ENCODE data around the gene VGLL4.

The VGLL4 gene

DNA sequence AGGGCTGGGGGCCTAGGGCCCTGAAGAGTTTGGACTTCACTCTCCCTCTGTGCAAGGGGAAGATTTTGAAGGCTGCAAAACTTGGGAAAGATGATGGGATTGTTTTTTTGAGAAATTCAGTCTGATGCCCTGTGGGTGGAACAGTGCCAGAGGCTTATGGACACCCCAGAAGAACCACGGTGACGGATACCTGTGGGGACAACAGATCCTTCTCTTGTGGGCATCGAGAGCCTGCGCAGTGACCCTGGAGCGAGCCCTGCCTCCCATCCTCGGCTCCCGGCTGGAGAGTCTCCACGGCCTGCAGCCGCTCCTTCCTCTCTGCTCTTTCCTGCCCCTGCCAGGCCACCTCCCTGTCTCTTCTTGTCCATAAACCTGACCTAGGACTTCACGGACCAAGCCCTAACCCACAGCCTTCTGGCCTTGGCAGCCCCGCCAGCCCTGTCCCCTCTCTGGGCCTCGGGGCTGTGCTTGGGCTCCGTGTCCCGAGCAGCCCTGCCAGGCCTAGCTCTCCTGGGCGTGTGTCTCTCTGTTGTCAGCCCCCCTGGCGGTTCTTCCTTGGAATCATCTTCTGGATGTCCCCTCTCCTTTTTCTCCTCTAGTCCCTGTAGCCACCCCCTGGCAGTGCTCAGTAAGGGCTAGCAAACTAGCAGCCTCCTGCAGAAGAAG is 98.4 kb downstream of the VGLL4 start:
- no peak for DNase-seq
- in situ Hi-C loops (cut with MboI; ENCODE audit: low pct_unique_long_range_greater_than_20kb, low sequenced_read_pairs) = no loop called here

DNA sequence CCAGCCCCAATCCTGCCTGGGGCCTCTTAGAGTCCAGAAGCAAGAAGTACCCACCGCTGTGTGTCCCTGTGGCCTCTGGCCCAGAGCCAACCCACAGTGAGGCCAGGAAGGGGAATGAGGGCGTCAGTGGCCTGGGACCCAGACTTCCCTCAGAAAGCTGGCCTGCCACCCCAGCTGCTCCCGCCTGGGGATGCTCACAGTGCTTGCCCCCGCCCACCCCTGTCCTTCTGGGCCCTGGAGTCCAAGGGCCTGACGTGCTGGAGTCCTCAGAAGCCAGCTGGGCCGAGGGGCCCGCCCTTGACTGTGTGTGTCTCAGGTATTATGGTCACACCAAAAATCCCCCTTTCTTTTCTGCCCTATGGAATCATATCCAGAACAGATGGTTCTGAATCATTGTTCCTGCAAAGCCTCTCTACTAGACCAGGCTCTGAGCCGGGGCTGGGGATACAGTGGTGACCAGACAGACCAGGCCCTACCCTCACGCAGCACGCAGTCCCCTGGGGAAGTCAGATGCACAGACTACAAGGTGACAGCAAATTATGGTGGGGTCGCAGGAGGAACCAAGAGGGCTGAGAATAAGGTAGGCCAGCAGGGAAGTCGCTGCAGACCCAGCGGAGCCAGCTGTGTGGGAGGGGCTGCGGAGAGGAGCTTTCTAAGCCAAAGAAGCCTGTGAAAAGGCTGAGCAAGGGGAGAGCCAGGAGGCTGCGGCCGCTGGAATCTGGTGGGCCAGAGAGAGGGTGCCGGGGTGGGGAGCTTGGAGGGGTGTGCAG is 99.1 kb downstream of the VGLL4 start:
- in situ Hi-C loops (cut with MboI; ENCODE audit: low pct_unique_long_range_greater_than_20kb, low sequenced_read_pairs) = no loop called here
- DNase-seq = no peak

DNA sequence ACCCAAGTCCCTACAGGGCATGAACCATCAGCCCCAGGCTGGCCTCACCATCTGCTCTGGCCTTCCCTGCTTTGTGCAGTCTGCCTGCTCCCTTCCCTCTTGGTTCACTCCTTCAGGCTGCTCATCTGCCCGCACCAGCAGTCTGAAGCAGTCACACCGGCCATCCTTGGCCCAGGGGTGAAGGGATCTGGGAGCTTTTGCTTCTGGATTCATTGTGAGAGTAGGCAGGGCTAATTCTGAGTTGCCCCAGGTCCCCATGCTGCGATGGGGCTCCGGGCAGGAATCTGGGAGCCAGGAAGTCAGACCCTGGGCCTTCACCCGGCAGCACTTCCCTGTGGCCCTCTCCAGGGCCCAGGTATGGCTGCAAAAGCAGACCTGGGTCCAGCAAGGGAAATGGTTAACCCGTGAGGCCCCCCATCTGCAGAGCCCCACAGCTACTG is 99.7 kb downstream of the VGLL4 start:
- in situ Hi-C loops (cut with MboI; ENCODE audit: low pct_unique_long_range_greater_than_20kb, low sequenced_read_pairs) = no loop called here
- no peak for DNase-seq

DNA sequence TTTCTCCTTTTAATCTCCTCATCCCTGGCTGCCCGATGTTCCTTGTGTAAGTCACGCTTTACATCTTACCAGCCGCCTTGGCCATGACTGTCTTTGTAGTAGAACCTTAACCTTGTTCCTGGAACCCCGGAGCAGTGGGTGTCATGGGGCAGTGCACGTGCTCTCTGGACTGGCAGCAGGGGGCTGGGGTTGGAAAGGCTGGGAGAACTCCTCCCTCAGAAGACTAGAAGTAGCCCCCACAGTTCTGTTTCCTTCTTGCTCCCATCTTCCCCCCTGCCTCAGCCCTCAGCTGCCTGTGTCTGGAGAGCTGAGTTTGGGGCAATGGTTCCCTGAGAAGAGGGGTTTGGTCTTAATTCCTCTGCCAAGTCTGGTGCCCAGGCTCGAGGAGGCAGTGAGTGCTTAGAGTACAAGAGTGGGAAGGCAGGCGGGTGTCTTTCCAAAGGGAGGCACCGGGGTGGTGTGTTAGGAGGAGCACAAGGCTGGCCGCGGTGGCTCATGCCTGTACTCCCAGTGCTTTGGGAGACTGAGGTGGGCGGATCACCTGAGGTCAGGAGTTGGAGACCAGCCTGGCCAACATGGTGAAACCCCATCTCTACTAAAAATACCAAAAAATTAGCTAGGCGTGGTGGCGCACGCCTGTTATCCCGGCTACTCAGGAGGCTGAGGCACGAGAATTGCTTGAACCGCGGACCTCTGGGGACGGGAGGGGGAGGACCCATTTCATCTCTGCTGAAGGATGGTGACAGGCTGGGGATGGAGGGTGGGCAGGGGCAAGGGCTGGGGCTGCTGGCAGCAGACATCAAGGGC is 100.4 kb downstream of the VGLL4 start:
- no peak for DNase-seq
- in situ Hi-C loops (cut with MboI; ENCODE audit: low pct_unique_long_range_greater_than_20kb, low sequenced_read_pairs) = no loop called here

DNA sequence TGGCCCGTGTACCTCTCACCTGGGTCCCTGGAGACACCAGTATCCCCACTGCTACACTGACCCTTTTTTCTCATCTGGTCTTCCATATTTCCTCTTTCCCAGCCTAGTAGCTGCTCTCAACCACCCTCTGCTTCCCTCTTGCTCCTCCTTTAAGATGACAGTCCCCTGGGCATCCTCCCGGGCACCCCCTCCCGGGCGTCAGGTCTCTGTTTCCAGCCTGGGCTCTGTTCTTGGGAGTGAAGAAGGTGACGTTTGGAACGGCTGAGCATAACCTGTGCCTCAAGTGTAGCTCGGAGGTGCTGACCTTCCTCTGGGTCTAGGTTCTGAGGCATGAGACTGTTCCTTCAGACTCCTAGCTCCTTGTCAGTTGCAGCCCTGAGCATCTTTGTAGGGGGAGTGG is 101.2 kb downstream of the VGLL4 start:
- DNase-seq = no peak
- in situ Hi-C loops (cut with MboI; ENCODE audit: low pct_unique_long_range_greater_than_20kb, low sequenced_read_pairs) = no loop called here

DNA sequence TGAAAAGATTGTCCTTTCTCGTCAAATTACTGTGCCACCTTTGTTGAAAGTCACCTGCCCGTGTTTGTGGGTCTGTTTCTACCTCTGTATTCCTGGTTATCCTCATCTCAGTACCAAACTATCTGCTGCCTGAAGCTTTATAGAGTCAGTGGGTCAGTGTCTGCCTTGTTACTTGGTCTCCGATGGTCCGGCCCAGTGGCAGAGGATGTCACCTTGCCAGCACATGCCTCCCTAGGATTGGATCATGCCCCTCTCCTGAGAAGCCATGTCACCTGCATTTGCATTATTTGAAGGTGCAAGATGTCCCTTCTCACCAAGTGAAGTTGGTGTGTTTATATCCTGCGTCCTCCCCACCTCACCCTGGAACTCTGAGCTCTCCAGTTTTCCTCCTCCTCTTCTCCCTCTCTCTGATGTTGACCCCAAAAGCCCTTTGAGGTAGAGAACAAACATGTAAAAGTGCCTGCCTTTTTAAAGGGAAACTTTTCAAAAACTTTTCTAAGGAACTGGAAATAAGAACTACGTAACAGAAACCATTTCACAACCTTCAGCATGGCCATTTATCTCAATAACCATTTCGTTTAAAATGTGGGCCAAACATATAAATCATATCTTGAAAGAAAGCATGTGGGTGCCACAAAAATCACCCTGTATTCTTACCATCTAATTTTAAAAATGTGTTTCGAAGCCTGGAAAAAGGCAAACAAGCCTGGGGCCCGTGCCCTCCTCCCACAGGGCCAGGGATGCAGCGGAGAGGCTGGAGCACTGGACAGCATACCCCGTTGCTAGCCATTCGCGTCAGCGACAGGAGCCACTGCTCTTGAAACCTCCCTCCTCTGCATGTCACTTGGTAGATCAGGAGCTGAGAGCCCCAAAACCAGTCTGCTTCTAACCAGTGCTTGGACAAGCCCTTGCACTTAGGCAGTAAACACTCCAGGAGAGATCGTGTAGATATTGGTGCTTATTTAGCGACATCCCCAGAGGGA is 102.1 kb downstream of the VGLL4 start:
- no peak for DNase-seq
- in situ Hi-C loops (cut with MboI; ENCODE audit: low pct_unique_long_range_greater_than_20kb, low sequenced_read_pairs) = no loop called here

DNA sequence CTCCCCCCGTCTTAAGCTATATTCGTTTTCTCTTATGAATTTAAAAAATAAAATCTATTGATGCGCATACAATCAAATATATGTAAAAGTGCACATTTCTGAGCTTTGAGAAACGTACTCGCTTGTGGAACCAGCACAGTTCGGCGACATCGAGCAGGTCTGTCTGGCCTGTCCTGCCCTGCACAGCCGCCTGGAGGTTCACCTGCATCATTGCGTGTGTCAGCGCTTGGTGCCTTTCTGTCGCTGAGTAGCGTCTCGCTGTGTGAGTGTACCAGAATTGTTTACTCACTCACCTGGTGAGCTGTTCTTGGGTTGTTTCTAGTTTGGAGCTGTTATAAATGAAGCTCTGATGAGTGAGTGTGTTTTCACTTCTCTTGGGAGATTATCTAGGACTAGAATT is 104.0 kb downstream of the VGLL4 start:
- in situ Hi-C loops (cut with MboI; ENCODE audit: low pct_unique_long_range_greater_than_20kb, low sequenced_read_pairs) = no loop called here
- no peak for DNase-seq

DNA sequence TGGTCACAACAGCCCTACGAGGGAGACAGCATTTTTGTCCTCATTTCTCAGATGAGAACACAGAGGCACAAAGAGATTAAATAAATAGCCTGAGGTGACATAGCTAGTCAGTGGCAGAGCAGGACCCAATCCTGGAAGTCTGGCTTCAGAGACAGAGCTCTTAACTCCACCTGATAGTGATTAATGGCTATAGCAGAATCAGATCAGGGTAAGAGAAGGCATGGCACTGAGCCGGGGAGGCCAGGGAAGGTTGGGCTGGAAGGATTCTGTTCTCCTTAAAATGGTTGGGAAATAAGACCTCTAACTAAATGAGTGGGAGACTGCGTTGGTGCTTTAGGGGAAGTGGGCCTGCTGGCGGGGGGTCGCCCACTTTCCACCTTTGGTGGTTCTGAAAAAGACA is 104.5 kb downstream of the VGLL4 start:
- in situ Hi-C loops (cut with MboI; ENCODE audit: low pct_unique_long_range_greater_than_20kb, low sequenced_read_pairs) = no loop called here
- DNase-seq = no peak

DNA sequence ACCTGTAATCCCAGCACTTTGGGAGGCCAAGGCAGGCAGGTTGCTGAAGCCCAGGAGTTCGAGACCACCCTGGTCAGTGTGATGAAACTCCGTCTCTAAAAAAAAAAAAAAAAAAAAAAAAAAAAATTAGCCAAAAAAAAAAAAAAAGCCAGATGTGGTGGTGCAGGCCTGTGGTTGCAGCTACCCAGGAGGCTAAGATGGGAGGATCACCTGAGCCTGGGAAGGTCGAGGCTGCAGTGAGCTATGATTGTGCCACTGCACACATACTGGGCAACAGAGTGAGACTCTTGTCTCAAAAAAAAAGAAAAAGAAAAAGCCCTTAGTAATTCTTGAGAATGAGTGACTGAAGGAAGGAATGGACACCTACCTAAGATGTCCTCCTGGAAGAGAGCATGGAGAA is 105.1 kb downstream of the VGLL4 start:
- in situ Hi-C loops (cut with MboI; ENCODE audit: low pct_unique_long_range_greater_than_20kb, low sequenced_read_pairs) = no loop called here

DNA sequence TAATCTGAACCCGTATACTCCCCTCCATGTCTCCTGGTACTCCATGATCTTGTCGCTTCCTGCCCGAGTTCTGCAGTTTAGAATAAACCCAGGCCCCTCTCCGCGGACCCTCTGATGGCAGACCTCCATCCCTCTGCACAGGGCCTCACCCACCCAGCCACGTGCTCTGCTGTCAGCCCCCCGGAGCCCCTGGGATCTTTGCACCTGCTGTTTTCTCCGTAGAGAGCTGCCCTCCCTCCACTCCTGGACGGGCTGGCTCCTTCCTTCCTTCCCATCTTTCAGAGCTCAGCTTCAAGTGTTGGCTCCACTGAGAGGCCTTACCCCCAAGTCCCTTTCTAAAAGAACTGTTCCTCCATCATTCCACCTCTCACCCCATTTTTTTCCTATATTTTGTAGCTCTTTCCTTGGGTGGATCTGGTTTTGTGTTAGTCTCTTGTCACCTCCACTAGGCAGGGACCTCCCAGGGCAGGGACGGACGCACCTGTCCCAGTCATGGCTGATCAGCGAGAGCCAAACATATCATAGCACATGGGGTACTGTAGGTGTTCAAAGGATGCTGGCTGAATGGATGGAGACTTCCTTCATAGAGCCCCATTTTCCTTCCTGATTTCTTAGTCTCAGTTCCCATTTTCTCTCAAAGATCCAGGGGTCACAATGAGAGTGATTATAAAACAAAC is 106.6 kb downstream of the VGLL4 start:
- no peak for DNase-seq

More for the DNA sequence above, 105.1 kb downstream of the VGLL4 start:
- no peak for DNase-seq

DNA sequence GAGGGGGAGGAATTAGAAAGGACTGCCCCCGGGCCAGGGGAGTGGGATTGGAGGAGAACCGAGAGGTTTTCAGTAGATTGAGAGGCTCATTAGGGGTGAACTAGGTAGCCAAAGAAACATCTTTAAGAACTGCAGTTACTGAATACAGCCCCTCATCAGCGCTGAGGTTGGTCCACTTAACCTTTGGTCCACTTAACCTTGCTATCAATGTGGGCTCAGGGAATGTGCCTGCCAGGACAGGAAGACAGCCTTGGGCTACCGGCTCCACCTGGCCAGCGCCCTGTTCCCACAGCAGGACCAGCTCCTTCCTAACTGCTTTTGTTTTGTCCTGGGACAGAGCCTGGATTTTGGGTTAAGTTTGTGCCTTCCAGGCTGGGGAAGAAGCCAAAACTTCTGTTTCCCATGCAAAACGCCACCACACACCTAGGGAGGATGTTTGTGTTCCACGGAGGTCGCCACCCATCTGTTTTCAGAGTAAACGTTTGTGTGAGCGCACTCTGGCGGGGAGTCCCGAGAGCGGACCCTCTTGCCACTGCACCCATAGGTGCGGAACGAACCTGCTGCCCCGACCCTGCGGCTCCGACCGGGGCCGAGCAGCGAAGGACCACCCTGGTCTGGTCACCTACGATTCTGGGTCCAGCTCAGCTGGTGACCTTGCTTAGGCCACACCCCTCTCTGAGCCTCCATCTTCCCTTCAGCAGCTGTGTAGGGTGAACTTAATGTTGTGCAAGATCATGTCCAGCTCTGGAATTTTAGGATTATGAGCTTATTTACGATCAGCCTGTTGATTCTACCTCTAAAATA is 107.4 kb downstream of the VGLL4 start:
- DNase-seq = no peak
- in situ Hi-C loops (cut with MboI; ENCODE audit: low pct_unique_long_range_greater_than_20kb, low sequenced_read_pairs) = no loop called here

More for the DNA sequence above, 106.6 kb downstream of the VGLL4 start:
- in situ Hi-C loops (cut with MboI; ENCODE audit: low pct_unique_long_range_greater_than_20kb, low sequenced_read_pairs) = no loop called here

DNA sequence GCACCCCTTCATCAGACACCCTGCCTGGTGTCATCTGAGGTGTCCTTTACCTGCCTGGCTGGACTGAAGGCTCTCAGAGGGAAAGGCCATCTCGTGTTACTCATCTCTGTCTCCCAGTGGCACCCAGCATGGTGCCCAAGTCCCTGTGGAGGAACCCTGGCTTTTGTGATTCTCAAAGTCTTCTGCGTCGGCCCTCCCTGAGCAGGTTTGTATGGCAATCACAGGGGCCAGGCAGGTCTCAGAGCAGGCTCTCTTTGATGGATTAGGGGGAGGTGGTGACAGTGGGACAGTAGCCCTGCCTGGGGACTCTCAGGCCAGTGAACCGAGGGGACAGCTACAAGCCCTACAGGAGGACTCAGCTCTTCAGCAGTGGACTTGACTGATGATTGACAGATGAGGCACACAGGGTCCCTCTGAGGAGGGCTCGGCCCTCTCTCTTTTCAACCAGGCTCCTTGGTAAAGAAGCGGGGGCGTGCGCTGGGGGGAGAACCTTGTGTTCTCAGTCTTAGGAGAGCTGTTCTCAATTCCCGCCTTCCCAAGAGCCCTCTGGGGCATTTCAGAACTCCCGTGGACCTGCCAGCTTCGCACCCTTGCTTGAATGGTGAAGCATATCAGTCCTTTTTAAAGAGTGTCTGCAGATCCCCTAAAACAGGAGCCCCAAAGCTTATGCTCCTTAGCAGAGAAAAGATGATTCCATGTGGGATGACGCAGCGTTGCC is 108.3 kb downstream of the VGLL4 start:
- in situ Hi-C loops (cut with MboI; ENCODE audit: low pct_unique_long_range_greater_than_20kb, low sequenced_read_pairs) = no loop called here
- DNase-seq = no peak

DNA sequence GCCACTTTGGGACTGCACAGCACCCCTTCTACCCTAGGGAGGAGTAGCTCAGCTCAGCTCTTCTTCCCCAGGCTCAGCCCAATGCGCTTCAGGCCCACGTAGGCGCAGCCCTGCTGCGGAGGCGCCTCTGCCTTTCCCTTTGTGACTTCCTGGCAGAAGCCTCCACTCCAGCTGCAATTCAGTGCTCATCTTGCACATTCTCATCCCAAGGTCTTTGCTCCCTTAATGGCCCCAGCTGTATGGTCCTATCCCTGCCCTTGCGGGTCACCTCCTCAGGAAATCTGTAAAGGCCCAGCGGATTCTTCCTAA is 109.0 kb downstream of the VGLL4 start:
- in situ Hi-C loops (cut with MboI; ENCODE audit: low pct_unique_long_range_greater_than_20kb, low sequenced_read_pairs) = no loop called here
- no peak for DNase-seq

DNA sequence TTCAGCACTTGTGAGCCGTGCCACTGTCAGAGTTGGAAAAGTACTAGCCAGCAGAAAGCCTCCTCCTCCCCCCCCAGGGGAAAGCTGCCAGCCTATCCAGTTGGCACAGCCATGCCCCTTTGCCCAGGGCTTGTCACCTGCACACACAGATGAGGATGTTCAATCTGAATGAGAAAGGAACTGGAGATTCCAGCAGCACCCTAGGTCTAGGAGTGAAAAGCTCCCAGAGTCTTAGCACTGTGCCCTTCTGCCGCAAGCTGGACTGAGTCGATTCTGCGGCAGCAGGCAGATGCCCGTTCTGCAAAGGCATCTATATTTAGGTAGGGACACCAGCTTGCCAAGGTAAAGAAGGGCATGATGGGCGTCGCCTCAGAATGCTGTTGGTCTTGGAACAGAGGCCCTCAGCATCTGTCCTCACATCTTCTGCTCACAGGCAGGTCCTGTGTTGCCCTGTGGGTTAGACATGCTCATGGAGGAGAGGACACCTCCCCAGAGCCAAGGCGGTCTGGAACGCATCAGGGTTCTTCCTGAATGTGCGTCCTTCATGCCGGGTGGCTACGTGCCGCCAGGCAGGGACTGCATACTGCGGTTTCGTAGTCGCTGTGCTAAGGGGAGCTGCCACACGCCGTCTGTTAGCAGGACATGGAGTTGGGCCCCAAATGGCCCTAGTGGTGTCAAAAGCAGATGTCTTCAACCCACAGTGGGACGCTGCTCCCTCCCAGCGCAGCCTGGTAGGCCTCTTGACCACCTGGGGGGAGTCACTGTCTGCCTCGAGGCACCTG is 109.5 kb downstream of the VGLL4 start:
- in situ Hi-C loops (cut with MboI; ENCODE audit: low pct_unique_long_range_greater_than_20kb, low sequenced_read_pairs) = no loop called here
- no peak for DNase-seq

DNA sequence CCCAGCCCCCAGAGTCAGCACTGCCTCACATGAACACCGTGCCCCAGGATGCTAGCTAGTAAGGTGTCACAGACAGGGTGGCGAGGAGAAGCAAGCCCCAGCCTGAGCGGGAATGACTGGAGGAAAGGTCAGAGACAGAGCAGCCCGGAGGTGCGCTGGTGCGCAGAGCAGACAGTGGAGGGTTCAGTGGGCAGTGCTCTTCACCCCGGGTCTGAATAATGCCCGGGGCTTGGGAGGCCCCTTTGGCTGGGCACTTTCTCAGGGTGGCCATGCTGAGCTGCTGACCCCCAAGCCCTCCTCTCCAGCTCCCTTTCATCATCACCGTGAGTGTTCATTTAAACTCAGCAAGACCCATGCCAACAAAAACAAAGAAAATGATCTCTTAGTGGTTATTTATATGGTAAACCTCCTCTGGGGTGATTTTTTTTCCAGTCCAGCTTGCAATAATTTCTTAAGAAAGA is 110.8 kb downstream of the VGLL4 start:
- DNase-seq = no peak
- in situ Hi-C loops (cut with MboI; ENCODE audit: low pct_unique_long_range_greater_than_20kb, low sequenced_read_pairs) = no loop called here

DNA sequence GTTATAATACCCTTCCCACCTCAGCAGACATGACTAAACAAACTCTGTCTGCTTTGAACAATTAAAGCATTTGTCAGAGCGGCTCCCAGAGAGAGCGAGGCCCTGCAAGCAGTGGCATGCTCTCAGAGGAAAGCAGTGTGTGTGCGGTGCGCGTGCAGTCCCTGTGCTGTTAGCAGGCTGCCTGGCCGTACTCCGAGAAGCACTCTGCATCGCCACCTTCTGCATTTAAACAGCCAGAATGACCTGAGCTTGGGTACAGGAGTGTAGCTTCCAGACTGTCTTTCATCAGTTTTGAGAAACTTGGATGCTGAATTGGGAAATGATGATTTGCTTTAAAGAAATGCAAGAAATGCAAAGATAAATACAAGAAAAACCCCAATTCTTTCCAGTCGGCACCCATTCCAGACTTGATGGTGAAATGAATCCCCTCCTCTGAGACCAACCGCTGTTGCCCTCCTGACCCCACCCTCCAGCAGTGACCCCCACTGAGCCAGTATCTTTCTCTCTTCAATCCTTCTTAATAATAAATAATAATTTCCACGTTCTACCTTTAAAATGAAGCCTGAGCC is 113.5 kb downstream of the VGLL4 start:
- in situ Hi-C loops (cut with MboI; ENCODE audit: low pct_unique_long_range_greater_than_20kb, low sequenced_read_pairs) = no loop called here
- no peak for DNase-seq

All from KBM-7 (cell line).